Erythroblast (primary cell): ENCODE results near the gene DEDD.

Source experiments
- DNase-seq, 2 experiments: peaks; one replicate each; lab custom pipeline; 2025; lab: John Stamatoyannopoulos, UW
- GATA1 ChIP-seq: IDR thresholded peaks from 2 replicates; pipeline ENCODE4 v1.6.1; 2011; ENCODE audit warnings: low read depth, mild to moderate bottlenecking, control low read depth, low read length, moderate library complexity
- POLR2A ChIP-seq: IDR thresholded peaks from 2 replicates; pipeline ENCODE4 v1.6.1; 2011; ENCODE audit warnings: mild to moderate bottlenecking, low read length

DEDD gene

GRCh38 chr1:161132410-161133219, at the start of gene DEDD:
Gene DEDD (minus strand): TSS chr1:161132667. CDS start chr1:161124462, 8,205 bp downstream.
- no peak for TF ChIP-seq GATA1
- peak; percentile 59 for TF ChIP-seq POLR2A
- peak; percentile 93 to 94 for DNase-seq

DNA sequence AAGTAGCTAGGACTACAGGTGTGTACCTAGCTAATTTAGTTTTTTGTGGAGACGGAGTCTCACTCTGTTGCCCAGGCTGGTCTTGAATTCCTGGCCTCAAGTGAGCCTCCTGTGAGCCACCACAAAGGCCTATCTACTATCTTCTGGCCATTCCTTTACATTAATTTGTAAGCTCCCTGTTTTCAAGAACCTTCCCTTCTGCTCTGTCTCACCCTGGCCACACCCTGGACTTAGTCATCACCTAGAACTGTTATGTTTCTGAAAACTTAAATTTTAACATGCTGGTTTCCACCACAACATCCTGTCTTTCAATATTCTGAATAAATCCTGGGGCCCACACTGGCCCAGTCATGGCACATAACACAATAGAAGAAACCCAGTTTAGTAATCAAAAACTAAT, 49.7 kb upstream of the DEDD start:
- no peak for TF ChIP-seq GATA1
- TF ChIP-seq POLR2A: no peak
- peak; percentile 19 to 57 for DNase-seq

- TF ChIP-seq POLR2A (no peak), GATA1 (no peak)
- DNase-seq: no peak
Observed at GRCh38 chr1:161180639-161181038, 48.2 kb upstream of the DEDD start.

GRCh38 chr1:161179698-161180097, 47.2 kb upstream of the DEDD start:
- TF ChIP-seq GATA1 (no peak), POLR2A (no peak)
- DNase-seq: no peak

DNA sequence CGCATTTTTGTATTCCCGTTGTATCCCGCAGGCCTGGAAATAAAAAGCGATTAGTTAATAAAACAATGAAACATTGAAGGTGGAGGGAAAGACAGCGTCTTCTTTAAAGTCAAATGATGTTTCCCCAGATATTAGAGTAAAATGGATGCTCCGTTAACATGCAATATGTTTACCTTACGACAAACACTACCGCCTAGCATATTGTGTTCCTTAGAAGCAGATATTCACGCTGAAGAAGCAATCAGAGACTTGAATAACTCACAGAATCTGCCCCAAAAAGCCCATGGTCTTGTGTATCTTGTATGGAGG, 45.4 kb upstream of the DEDD start:
- no peak for TF ChIP-seq GATA1
- no peak for TF ChIP-seq POLR2A
- DNase-seq: no peak

DNA sequence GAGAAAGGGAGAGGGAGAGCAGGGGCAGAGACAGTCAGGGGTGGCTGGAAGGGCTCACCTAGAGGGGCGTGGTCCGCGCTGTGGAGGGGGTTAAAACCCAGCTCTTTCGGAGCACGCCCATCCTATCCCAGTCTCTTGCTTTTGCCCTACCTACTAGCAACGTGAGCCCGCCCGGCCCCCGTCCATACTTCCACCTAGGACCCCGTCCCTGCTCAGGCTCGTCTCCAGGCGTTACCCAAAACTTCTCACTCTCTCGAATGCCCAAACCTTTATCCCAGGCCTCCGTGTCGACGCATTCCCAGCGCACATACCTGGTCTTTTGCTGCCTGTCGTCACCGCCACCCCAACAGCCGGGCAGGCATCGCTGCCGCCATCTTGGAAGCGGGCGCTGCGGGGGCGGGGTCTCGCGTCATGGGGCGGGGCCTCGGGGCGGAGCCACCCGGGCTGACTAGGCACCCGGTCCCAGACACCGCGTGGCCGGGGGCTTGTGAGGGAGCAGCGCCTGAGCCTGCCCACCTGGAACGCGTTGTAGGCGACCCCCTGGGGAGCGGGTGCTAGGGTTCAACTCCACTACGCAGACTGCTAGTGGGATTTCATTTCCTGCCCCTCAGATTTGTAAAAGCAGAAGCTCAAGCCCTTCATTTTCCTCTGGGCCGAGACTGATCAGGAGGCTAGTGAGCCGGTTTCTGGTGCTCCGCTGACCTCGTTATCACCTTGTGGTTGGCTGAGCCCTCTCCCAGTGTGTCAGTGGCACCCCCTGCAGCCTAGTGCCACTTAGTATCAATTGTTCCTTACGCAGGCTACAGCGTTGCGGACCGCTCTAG, 44.9 kb upstream of the DEDD start, which contains the start of gene B4GALT3:
Gene B4GALT3, minus strand, starts transcription at position 396 of the 824 bp plus-strand sequence. CDS start 1,447 bp downstream, outside the sequence.
- peak; percentile 90 to 94 for DNase-seq
- no peak for TF ChIP-seq GATA1
- peak; percentile 94 for TF ChIP-seq POLR2A

GRCh38 chr1:161176468-161177111, 44.1 kb upstream of the DEDD start:
- DNase-seq: peak in 1 of 2 experiments; percentile 64
- TF ChIP-seq GATA1 (no peak), POLR2A (no peak)

DNA sequence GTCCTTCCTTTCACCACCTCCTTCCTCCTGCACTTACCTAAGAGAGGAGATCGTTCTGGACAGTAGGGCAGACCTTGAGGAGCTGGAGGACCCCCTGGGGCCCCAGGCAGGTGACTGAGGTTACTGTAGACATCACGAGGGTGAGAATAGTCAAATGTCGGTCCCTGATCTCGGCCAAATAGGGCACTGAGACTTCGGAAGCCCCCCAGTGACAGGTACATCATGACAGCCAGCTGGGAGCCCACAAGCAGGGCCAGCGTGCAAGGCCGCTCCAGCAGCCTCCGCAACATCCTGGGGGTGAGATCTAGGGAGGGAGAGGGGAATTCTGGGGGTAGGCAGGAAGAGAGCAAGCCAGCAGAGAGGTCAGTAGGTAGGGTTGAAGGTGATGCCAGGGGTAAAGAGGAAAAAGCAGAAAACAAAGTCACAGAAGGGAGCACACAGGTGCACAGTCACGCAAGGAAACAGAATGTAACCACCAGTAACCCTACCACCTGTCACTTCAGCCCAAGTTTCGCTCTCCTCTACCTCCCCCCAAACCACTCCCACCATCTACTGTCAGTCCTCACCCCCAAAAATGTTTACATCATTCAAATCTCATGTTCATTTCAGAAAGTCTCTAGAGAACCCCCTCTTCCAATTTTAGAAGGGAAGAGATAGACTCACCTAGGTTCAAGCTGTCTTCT, 43.4 kb upstream of the DEDD start:
- DNase-seq: no peak
- no peak for TF ChIP-seq POLR2A
- no peak for TF ChIP-seq GATA1

DNA sequence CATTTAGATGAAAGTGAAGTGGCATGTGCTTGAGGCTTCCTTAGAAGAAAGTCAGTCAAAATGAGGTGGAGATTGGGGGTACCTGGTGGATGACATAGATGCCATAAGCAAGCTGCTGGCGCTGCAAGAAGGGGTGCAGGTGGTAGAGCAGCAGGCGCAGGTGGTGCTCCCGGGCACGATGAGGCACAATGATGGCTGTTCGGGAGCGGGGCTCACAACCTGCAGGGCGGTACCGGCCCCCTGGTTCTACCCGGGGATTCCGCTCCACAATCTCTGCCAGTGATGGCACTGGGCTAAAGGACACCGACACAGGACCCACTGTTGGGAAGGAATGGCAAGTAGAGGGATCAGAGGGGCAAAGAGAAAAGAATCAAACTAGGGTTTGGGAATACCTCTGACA, 42.4 kb upstream of the DEDD start:
- no peak for DNase-seq
- TF ChIP-seq POLR2A: peak; percentile 31
- no peak for TF ChIP-seq GATA1

DNA sequence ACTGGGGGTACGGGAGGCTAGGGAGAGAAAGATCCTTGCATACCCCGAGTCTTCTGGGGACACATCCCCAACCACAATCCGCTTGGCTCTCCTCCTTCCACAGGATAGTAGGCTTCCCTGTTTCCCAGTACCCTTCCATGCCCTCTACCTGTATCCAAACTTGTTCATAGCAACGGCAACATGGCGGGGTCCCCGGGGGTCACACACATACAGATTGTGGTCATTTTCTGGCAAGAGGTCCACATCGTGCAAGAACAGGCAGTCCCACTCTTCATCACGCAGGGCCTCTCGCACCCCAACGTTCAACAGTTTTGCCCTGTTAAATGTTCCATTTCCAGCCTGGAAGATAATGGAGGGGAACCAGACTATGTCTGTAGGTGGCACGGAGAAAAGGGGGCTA, 41.2 kb upstream of the DEDD start:
- TF ChIP-seq POLR2A: no peak
- no peak for DNase-seq

- DNase-seq: no peak
- TF ChIP-seq POLR2A: peak; percentile 14
- TF ChIP-seq GATA1: no peak
Observed at GRCh38 chr1:161172776-161173376, 40.4 kb upstream of the DEDD start.

GRCh38 chr1:161172349-161172748, 39.9 kb upstream of the DEDD start:
- DNase-seq: no peak
- TF ChIP-seq POLR2A (no peak), GATA1 (no peak)

DNA sequence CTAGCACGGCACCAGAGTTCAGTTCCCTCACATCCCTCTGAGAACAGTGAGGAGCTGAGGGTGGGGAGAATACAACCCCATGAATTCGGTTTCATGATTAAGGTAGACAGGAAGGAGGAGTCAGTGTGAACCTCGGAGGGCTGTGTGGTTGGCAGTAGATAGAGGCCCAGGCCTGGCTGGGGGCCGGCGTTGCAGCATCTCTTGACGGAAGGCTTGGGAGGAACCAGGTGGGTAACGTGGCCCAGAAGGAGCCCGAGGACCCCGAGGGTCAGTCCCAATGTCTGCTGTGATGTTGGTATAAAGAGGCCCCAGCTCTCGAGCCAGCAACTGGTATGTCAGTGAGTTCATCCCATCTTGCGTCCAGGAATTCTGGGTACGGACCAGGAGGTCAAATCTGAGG, 39.2 kb upstream of the DEDD start:
- no peak for DNase-seq
- TF ChIP-seq POLR2A (peak; percentile 6), GATA1 (no peak)
